Measurements from ENCODE around the gene CACNA2D3. TPM values are rescaled to one million over a fixed set of nuclear protein-coding genes. Genes with fewer than 3 reads are reported as not detected.

Gene CACNA2D3
- total and polyA plus RNA-seq, 4 experiments from 2014 or later = not detected

DNA sequence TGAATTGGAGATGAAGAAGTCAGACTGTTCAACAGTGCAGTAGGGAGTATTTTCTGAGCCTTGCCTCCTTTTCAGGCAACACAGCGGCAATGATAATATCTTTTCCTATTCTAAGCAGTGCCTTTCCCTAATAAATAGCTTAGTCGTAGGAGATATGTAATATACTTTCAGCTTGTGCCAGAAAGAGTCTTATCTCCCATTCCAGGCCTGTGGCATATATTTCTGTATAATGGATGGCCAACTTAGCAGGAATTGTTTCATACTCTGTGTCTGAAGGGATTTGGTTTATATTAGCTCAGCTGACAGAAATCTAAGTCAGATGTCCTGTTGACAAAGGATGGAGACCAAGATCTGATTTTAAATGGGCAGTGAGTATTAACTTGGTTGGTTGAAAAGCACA lies 397.1 kb downstream of the CACNA2D3 start:
- Histone ChIP-seq H3K9me3 (ENCODE audit: control insufficient read depth in 1 of 2, low read length in 2 of 2) (no peaks in the 10 kb centered on the region), H3K36me3 (ENCODE audit: insufficient read depth, low read length) (no peaks in the 10 kb centered on the region), H3K27ac (ENCODE audit: low read depth, low read length) (no peak overlapping the region), H3K4me3 (ENCODE audit: low read length in 2 of 2) (no peak overlapping the region), H3K4me1 (ENCODE audit: insufficient read depth, low read length) (no peaks in the 10 kb centered on the region), H3K27me3 (ENCODE audit: insufficient read depth, low read length) (no peaks in the 10 kb centered on the region)
- Mint-ChIP-seq H3K27ac (no peak overlapping the region), H3K27me3 (no peaks in the 10 kb centered on the region), H3K36me3 (no peaks in the 10 kb centered on the region), H3K4me1 (peaks cover 0 to 3% (median under 1%) of the 10 kb centered on the region in 4 donors), H3K9me3 (peaks cover 0 to 30% (median 7%) of the 10 kb centered on the region in 8 donors), H3K4me3 (no peak overlapping the region)
- intact Hi-C loops (cut with micrococcal nuclease) = no loop called here
- ChIA-PET CTCF (ENCODE audit: partially characterized antibody) (no interaction called here), POLR2A (ENCODE audit: partially characterized antibody) (no interaction called here)
- no peak for DNase-seq

DNA sequence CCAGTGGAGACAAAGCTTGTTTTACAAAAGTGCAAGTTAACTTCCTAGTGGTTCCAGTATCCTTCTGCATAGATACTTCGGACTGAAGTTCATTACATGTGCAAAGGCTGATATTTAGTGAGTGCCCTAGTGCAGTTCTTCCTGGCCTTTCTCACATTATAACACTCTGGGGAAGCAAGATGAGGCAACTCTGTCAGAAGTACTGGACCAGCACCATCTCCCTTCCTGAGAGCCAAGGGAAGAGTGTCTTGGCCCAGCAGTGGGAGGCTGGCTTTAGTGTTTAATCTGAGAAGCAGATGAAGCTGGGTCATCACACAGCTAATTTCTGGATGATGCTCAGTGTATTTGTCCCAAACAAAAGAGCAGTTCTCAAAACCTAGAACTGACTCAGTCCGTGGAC lies 397.7 kb downstream of the CACNA2D3 start:
- Histone ChIP-seq H3K4me1 (ENCODE audit: insufficient read depth, low read length) (no peaks in the 10 kb centered on the region), H3K36me3 (ENCODE audit: insufficient read depth, low read length) (no peaks in the 10 kb centered on the region), H3K27me3 (ENCODE audit: insufficient read depth, low read length) (no peaks in the 10 kb centered on the region), H3K4me3 (ENCODE audit: low read length in 2 of 2) (no peak overlapping the region), H3K27ac (ENCODE audit: low read depth, low read length) (no peak overlapping the region), H3K9me3 (ENCODE audit: control insufficient read depth in 1 of 2, low read length in 2 of 2) (no peaks in the 10 kb centered on the region)
- CTCF ChIA-PET (ENCODE audit: partially characterized antibody) = no interaction called here
- H3K27me3 Mint-ChIP-seq = no peaks in the 10 kb centered on the region
- peaks cover 0 to under 1% (median 0%) of the 10 kb centered on the region in 4 donors for H3K4me1 Mint-ChIP-seq
- H3K36me3 Mint-ChIP-seq = no peaks in the 10 kb centered on the region
- H3K27ac Mint-ChIP-seq = no peak overlapping the region
- DNase-seq = no peak
- POLR2A ChIA-PET (ENCODE audit: partially characterized antibody) = no interaction called here
- peaks cover 0 to 30% (median 7%) of the 10 kb centered on the region in 8 donors for H3K9me3 Mint-ChIP-seq
- no peak overlapping the region for H3K4me3 Mint-ChIP-seq
- intact Hi-C loops (cut with micrococcal nuclease) = no loop called here

DNA sequence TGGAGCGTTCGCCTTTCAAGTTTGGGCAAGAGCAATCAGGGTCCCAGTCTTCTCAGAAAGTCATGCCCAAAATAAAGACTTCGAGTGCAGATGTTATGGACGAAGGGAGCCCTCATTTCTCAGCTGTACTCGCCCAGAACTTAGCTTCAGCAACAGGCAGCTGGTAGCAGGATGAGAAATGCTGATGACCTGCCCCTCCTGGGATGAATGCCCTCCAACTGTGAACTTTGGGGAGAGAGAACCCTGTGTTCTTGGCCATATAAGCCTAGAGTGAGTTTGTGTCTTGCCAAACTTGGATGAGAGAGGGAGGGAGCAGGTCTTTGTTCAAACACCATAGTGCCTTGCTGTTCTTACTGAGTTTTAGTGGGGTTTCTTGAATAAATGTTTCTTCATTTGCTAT lies 405.2 kb downstream of the CACNA2D3 start:
- no peak overlapping the region for H3K27ac Mint-ChIP-seq
- Histone ChIP-seq H3K36me3 (ENCODE audit: insufficient read depth, low read length) (no peaks in the 10 kb centered on the region), H3K27me3 (ENCODE audit: insufficient read depth, low read length) (no peaks in the 10 kb centered on the region), H3K4me3 (ENCODE audit: low read length in 2 of 2) (no peak overlapping the region), H3K27ac (ENCODE audit: low read depth, low read length) (no peak overlapping the region), H3K4me1 (ENCODE audit: insufficient read depth, low read length) (no peaks in the 10 kb centered on the region), H3K9me3 (ENCODE audit: control insufficient read depth in 1 of 2, low read length in 2 of 2) (no peaks in the 10 kb centered on the region)
- H3K4me1 Mint-ChIP-seq = no peaks in the 10 kb centered on the region
- ChIA-PET CTCF (ENCODE audit: partially characterized antibody) (no interaction called here), POLR2A (ENCODE audit: partially characterized antibody) (no interaction called here)
- H3K4me3 Mint-ChIP-seq = no peak overlapping the region
- intact Hi-C loops (cut with micrococcal nuclease) = no loop called here
- peaks cover 2 to 39% (median 19%) of the 10 kb centered on the region in 8 donors for H3K9me3 Mint-ChIP-seq
- no peaks in the 10 kb centered on the region for H3K27me3 Mint-ChIP-seq
- H3K36me3 Mint-ChIP-seq = no peaks in the 10 kb centered on the region
- no peak for DNase-seq

DNA sequence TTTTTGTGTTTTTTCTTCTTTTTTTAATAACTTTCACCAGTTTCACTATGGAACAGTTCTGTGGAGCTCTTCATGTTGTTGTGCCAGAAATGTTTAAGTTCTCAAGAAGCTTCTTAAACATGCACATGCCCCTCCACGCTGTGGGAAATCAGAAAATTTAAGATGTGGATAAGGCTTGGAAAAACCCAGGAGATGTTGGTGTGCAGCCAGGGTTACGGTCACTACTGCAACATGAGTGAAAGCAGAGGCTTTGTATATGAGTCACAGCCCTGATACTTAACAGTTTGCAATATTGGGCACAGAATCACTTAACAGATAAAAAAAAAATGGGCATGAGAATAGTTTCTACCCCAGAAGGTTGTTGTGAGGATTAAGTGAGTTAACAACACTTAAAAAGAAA lies 405.6 kb downstream of the CACNA2D3 start:
- peaks cover 2 to 38% (median 19%) of the 10 kb centered on the region in 8 donors for H3K9me3 Mint-ChIP-seq
- DNase-seq = no peak
- CTCF ChIA-PET (ENCODE audit: partially characterized antibody) = no interaction called here
- POLR2A ChIA-PET (ENCODE audit: partially characterized antibody) = no interaction called here
- no peak overlapping the region for H3K4me3 Mint-ChIP-seq
- H3K4me1 Mint-ChIP-seq = no peaks in the 10 kb centered on the region
- Histone ChIP-seq H3K4me3 (ENCODE audit: low read length in 2 of 2) (no peak overlapping the region), H3K4me1 (ENCODE audit: insufficient read depth, low read length) (no peaks in the 10 kb centered on the region), H3K27me3 (ENCODE audit: insufficient read depth, low read length) (no peaks in the 10 kb centered on the region), H3K9me3 (ENCODE audit: control insufficient read depth in 1 of 2, low read length in 2 of 2) (no peaks in the 10 kb centered on the region), H3K27ac (ENCODE audit: low read depth, low read length) (no peak overlapping the region), H3K36me3 (ENCODE audit: insufficient read depth, low read length) (no peaks in the 10 kb centered on the region)
- H3K27ac Mint-ChIP-seq = no peak overlapping the region
- intact Hi-C loops (cut with micrococcal nuclease) = no loop called here
- H3K27me3 Mint-ChIP-seq = no peaks in the 10 kb centered on the region
- H3K36me3 Mint-ChIP-seq = no peaks in the 10 kb centered on the region

DNA sequence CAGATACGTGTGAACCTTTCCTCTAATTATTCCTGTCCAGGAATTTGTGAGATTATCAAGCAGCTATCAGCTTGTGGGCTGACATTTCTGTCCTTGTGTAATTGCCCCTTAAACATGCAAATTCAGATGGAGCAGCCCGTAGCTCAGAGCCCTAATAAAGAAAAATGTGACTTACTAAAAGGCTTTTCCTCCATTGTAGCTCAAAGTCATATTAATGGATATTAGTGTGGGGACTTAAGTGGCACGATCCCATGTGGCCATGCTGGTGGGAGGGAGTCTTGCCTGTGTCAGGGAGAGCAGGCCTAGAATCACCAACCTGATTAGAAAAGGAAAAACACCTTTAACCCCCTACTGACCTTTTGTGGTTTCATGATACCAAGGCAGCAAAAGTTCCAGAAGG lies 406.3 kb downstream of the CACNA2D3 start:
- Mint-ChIP-seq H3K4me3 (no peak overlapping the region), H3K27ac (no peak overlapping the region), H3K27me3 (no peaks in the 10 kb centered on the region), H3K9me3 (peaks cover 2 to 34% (median 16%) of the 10 kb centered on the region in 8 donors), H3K4me1 (no peaks in the 10 kb centered on the region), H3K36me3 (no peaks in the 10 kb centered on the region)
- H3K4me3 ChIP-seq (ENCODE audit: low read length in 2 of 2) = no peak overlapping the region
- H3K36me3 ChIP-seq (ENCODE audit: insufficient read depth, low read length) = no peaks in the 10 kb centered on the region
- no peak for DNase-seq
- H3K27ac ChIP-seq (ENCODE audit: low read depth, low read length) = no peak overlapping the region
- H3K9me3 ChIP-seq (ENCODE audit: control insufficient read depth in 1 of 2, low read length in 2 of 2) = no peaks in the 10 kb centered on the region
- CTCF ChIA-PET (ENCODE audit: partially characterized antibody) = no interaction called here
- POLR2A ChIA-PET (ENCODE audit: partially characterized antibody) = no interaction called here
- H3K27me3 ChIP-seq (ENCODE audit: insufficient read depth, low read length) = no peaks in the 10 kb centered on the region
- intact Hi-C loops (cut with micrococcal nuclease) = no loop called here
- H3K4me1 ChIP-seq (ENCODE audit: insufficient read depth, low read length) = no peaks in the 10 kb centered on the region

DNA sequence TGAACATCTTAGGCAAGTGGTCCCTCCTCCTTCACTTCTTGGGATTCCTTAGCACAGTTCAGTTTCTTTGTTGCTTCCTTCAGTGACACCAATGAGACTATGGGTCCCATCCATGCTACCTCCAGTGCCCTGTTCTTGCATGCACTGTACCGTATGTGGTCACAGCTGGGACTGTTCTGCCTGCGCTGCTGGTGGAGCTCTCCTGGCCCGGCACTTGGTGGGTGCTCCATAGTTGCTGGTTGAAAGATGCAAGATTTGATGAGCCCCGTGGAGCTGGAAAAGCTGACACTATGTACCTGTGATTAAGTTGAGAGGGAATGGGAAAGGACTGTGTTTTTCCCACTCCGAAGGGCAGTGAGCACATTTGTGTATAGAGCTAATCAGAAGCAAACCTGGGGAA lies 407.7 kb downstream of the CACNA2D3 start:
- DNase-seq = no peak
- Histone ChIP-seq H3K4me3 (ENCODE audit: low read length in 2 of 2) (no peak overlapping the region), H3K27ac (ENCODE audit: low read depth, low read length) (no peak overlapping the region), H3K9me3 (ENCODE audit: control insufficient read depth in 1 of 2, low read length in 2 of 2) (no peaks in the 10 kb centered on the region), H3K27me3 (ENCODE audit: insufficient read depth, low read length) (no peaks in the 10 kb centered on the region), H3K4me1 (ENCODE audit: insufficient read depth, low read length) (no peaks in the 10 kb centered on the region), H3K36me3 (ENCODE audit: insufficient read depth, low read length) (no peaks in the 10 kb centered on the region)
- Mint-ChIP-seq H3K27me3 (no peaks in the 10 kb centered on the region), H3K4me3 (no peak overlapping the region), H3K9me3 (peaks cover 2 to 30% (median 15%) of the 10 kb centered on the region in 8 donors), H3K27ac (no peak overlapping the region), H3K4me1 (no peaks in the 10 kb centered on the region), H3K36me3 (no peaks in the 10 kb centered on the region)
- POLR2A ChIA-PET (ENCODE audit: partially characterized antibody) = no interaction called here
- CTCF ChIA-PET (ENCODE audit: partially characterized antibody) = no interaction called here
- intact Hi-C loops (cut with micrococcal nuclease) = no loop called here

DNA sequence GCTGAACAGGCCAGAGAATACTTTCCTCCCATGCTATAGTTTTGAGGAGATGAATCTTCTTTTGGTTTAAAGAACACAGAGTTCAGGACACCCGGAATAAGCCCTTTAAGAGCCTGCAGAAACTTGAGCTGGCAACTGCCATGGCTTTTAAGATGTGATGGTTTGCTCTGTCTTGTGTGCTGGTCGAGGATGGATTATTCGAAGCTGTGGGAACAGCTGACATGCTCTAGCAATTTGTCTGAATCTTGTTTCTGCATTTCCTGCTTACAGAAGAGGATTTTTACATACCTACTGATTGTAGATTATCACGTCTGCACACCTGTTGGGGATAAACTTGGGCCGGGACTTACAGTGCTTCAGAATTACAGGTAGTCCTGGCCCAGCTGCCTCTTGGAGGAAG lies 408.6 kb downstream of the CACNA2D3 start:
- ChIA-PET POLR2A (ENCODE audit: partially characterized antibody) (no interaction called here), CTCF (ENCODE audit: partially characterized antibody) (no interaction called here)
- Histone ChIP-seq H3K27me3 (ENCODE audit: insufficient read depth, low read length) (no peaks in the 10 kb centered on the region), H3K27ac (ENCODE audit: low read depth, low read length) (no peak overlapping the region), H3K4me3 (ENCODE audit: low read length in 2 of 2) (no peak overlapping the region), H3K9me3 (ENCODE audit: control insufficient read depth in 1 of 2, low read length in 2 of 2) (no peaks in the 10 kb centered on the region), H3K4me1 (ENCODE audit: insufficient read depth, low read length) (no peaks in the 10 kb centered on the region), H3K36me3 (ENCODE audit: insufficient read depth, low read length) (no peaks in the 10 kb centered on the region)
- no peak for DNase-seq
- Mint-ChIP-seq H3K27ac (no peak overlapping the region), H3K4me3 (no peak overlapping the region), H3K9me3 (peaks cover 2 to 22% (median 12%) of the 10 kb centered on the region in 8 donors), H3K36me3 (no peaks in the 10 kb centered on the region), H3K4me1 (no peaks in the 10 kb centered on the region), H3K27me3 (no peaks in the 10 kb centered on the region)
- intact Hi-C loops (cut with micrococcal nuclease) = no loop called here

DNA sequence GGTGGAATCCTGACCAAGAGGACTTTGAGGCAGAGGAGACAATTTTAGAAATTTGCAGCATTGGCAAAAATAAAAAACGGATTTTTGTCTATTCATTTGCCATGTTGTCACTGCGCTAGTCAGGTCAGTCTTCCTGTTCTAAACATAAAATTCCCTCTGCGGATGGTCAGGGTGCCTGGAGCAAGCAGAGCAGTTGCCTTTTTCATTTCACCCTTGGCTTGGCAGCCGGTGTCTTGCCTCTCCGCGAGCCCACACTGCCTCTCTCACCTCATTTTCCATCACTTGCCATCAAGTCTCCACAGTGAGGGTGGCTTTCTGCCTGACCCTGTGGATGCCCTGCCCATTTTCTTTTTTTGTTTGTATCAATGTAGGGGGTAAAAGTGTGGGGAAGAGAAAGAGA lies 409.4 kb downstream of the CACNA2D3 start:
- no peaks in the 10 kb centered on the region for H3K36me3 Mint-ChIP-seq
- no peak overlapping the region for H3K27ac ChIP-seq (ENCODE audit: low read depth, low read length)

More for the DNA sequence above, 409.4 kb downstream of the CACNA2D3 start:
- Mint-ChIP-seq H3K27ac (no peak overlapping the region), H3K27me3 (no peaks in the 10 kb centered on the region), H3K9me3 (peaks cover 2 to 17% (median 7%) of the 10 kb centered on the region in 8 donors), H3K4me3 (no peak overlapping the region), H3K4me1 (no peaks in the 10 kb centered on the region)
- Histone ChIP-seq H3K4me1 (ENCODE audit: insufficient read depth, low read length) (no peaks in the 10 kb centered on the region), H3K27me3 (ENCODE audit: insufficient read depth, low read length) (no peaks in the 10 kb centered on the region), H3K9me3 (ENCODE audit: control insufficient read depth in 1 of 2, low read length in 2 of 2) (no peaks in the 10 kb centered on the region), H3K36me3 (ENCODE audit: insufficient read depth, low read length) (no peaks in the 10 kb centered on the region), H3K4me3 (ENCODE audit: low read length in 2 of 2) (no peak overlapping the region)
- no peak for DNase-seq
- ChIA-PET POLR2A (ENCODE audit: partially characterized antibody) (no interaction called here), CTCF (ENCODE audit: partially characterized antibody) (no interaction called here)
- intact Hi-C loops (cut with micrococcal nuclease) = no loop called here

Measured in CD4-positive, alpha-beta memory T cell (primary cell).